SK-N-MC (cell line): ENCODE data around the gene GIPC3.

Experiments used
- DNase-seq: peaks from one replicate; pipeline ENCODE4 v3.0.0-alpha.2; 2011; ENCODE audit warnings: low read depth, low spot score
- H3K27ac ChIP-seq: fragments of 200-600 bp; sonication (generic); 2 replicates; pipeline ENCODE4 v1.5.1; 2016; ENCODE audit warnings: mixed run types
- H3K36me3 ChIP-seq: fragments of 200-600 bp; sonication (generic); 2 replicates; pipeline ENCODE4 v1.6.1; 2017; ENCODE audit warnings: antibody characterized with exemption, low read length, mixed read lengths; ENCODE audit not compliant: insufficient read depth
- H3K4me3 ChIP-seq: fragments of 200-600 bp; sonication (generic); 2 replicates; pipeline ENCODE4 v1.5.1; 2016
- H3K9ac ChIP-seq: fragments of 200-600 bp; sonication (generic); 2 replicates; pipeline ENCODE4 v1.8.0; 2017; ENCODE audit warnings: mixed run types, mixed read lengths; ENCODE audit not compliant: insufficient read length
- H3K9me3 ChIP-seq: fragments of 200-600 bp; sonication (generic); 2 replicates; pipeline ENCODE4 v1.6.1; 2017; ENCODE audit warnings: low read depth, mild to moderate bottlenecking, antibody characterized with exemption, low read length, moderate library complexity, mixed read lengths
- EZH2 ChIP-seq: fragments of 200-600 bp; sonication (generic); IDR thresholded peaks from one replicate; pipeline ENCODE4 v1.6.1; 2017; ENCODE audit warnings: antibody characterized with exemption
- FOXP2 ChIP-seq: optimal IDR thresholded peaks from 2 replicates; pipeline ENCODE3; 2011; ENCODE audit warnings: mild to moderate bottlenecking, moderate library complexity; ENCODE audit not compliant: insufficient read depth; ENCODE audit errors: extremely low read length, control extremely low read depth
- POLR2AphosphoS5 ChIP-seq: IDR thresholded peaks from 2 replicates; pipeline ENCODE4 v1.6.1; 2012; ENCODE audit warnings: mild to moderate bottlenecking, low read depth, low read length, borderline replicate concordance

The GIPC3 gene

DNA sequence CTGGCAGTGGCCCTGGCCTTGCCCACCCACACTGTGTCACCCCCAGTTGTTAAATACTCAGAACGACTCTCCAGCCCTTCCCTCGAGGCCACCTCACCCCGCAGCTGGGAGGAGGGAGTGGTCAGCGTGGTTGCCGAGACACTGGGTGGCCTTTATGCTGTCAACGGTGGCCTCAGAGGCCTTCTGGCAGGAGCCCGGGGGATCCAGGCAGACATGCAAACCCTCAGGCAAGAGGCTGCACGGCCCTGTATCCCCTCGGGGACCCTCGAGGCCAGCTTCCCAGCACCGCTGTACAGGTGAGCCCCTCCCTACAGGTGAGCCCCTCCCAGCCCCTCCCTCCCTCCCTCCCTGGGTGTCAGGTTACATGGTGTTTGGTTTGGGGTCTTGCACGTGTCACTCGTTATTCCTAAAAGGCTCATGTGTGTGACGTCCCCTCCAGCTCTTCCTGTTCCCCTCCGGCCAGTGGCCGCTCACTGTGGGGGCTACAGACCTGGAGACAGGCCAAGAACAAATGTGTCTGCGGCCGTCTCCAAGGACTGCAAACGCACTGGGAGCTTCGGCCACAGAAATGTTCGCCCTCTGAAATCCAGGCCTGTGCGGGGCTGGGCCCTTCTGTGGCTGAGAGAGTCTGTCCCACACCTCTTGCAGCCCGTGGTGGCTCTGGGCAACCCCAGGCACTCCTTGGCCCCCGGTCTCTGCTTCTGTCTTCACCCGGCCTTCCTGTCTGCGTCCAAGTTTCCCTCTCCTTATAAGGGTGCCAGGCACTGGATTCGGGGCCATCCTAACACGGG is 46.1 kb upstream of the GIPC3 start, which contains the start of gene TEKTIP1:
Gene TEKTIP1 (plus strand): TSS at position 210 of the 791 bp plus-strand sequence. CDS start 4 bp downstream, at position 214.
- Histone ChIP-seq H3K27ac (no peak within 1 kb of the TSS), H3K9me3 (no peaks in the 10 kb centered on the region), H3K36me3 (peaks cover 8% of the 10 kb centered on the region; the same call in 1 of the 2 replicates), H3K9ac (no peak within 1 kb of the TSS), H3K4me3 (no peak within 1 kb of the TSS)
- TF ChIP-seq EZH2 (no peak), FOXP2 (no peak), POLR2AphosphoS5 (no peak; the same call in 1 of the 2 replicates)
- no peak for DNase-seq

DNA sequence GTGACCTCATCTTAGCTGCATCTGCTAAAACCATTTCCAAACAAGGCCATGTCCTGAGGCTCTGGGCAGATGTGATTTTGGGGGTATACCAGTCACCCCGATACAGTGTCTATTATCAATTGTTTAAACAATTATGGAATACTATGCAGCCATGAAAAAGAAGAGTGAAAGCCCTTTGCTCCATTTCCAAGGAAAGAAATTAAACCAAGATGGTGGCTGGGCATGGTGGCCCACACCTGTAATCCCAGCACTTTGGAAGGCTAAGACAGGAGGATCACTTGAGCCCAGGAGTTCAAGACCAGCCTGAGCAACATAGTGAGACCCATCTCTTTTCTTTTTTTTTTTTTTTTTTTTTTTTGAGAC is 45.5 kb upstream of the GIPC3 start:
- no peak for TF ChIP-seq EZH2
- TF ChIP-seq FOXP2 = no peak
- no peak for TF ChIP-seq POLR2AphosphoS5
- Histone ChIP-seq H3K4me3 (no peak overlapping the region), H3K9me3 (no peaks in the 10 kb centered on the region), H3K9ac (no peak overlapping the region), H3K36me3 (peaks cover 8% of the 10 kb centered on the region; the same call in 1 of the 2 replicates), H3K27ac (no peak overlapping the region)
- no peak for DNase-seq

DNA sequence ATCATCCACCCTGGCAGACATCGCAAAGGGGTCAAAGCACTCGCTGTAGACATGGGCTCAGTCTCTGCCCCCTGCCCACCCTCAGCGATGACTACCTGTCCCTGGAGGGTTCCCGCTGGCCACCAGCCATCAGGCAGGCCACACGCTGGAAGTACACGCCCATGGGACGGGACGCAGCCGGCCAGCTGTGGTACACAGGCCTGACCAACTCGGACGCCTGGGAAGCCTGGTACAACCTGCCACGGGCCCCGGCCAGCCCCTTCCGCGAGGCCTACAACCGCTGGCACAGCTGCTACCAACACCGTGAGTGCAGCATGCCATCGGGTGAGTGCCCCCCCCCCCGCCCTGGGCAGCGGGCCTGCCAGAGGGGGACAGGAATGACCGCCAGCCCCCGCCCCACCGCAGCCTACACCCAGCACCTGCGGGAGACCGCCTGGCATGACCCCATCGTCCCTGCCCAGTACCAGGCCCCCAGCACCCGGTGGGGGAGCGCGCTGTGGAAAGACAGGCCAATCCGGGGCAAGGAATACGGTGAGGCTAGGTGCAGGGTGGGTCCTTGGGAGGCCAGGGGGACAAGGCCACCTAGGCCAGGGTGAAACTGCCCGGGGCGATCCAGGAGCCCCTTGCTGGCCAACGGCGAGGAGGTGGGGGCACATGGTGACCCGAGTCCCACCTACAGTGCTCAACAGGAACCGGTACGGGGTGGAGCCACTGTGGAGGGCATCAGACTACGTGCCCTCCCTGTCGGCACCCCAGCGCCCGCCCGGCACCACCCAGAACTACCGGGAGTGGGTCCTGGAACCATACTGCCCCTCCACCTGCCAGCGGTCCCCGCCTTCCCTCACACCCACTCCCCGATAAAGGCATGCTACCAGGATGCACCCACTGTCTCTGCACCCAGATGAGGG is 41.9 kb upstream of the GIPC3 start:
- no peaks in the 10 kb centered on the region for H3K9me3 ChIP-seq
- no peak overlapping the region for H3K27ac ChIP-seq
- H3K4me3 ChIP-seq = no peak overlapping the region
- TF ChIP-seq FOXP2 (no peak), EZH2 (no peak), POLR2AphosphoS5 (no peak)
- H3K36me3 ChIP-seq = no peaks in the 10 kb centered on the region
- DNase-seq = no peak
- H3K9ac ChIP-seq = no peak overlapping the region

DNA sequence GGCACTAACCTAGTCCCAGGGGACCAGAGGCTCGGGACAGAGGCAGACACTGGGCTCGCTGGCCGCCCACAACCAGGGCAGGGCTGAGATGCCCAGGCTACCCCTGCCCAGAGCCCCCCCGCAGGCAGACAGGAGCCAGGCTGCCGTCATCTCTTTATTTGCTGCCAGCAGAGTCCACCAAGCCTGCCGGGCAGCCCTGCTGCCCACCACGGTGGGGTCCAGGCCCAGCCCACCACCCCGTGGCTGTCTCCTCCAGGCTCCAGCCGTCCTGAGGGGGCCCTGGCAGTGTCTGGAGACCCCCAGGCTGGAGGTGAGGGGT is 41.3 kb upstream of the GIPC3 start:
- Histone ChIP-seq H3K9me3 (no peaks in the 10 kb centered on the region), H3K9ac (no peak overlapping the region), H3K36me3 (no peaks in the 10 kb centered on the region), H3K4me3 (no peak overlapping the region), H3K27ac (no peak overlapping the region)
- TF ChIP-seq FOXP2 = no peak
- no peak for TF ChIP-seq POLR2AphosphoS5
- no peak for TF ChIP-seq EZH2
- no peak for DNase-seq

DNA sequence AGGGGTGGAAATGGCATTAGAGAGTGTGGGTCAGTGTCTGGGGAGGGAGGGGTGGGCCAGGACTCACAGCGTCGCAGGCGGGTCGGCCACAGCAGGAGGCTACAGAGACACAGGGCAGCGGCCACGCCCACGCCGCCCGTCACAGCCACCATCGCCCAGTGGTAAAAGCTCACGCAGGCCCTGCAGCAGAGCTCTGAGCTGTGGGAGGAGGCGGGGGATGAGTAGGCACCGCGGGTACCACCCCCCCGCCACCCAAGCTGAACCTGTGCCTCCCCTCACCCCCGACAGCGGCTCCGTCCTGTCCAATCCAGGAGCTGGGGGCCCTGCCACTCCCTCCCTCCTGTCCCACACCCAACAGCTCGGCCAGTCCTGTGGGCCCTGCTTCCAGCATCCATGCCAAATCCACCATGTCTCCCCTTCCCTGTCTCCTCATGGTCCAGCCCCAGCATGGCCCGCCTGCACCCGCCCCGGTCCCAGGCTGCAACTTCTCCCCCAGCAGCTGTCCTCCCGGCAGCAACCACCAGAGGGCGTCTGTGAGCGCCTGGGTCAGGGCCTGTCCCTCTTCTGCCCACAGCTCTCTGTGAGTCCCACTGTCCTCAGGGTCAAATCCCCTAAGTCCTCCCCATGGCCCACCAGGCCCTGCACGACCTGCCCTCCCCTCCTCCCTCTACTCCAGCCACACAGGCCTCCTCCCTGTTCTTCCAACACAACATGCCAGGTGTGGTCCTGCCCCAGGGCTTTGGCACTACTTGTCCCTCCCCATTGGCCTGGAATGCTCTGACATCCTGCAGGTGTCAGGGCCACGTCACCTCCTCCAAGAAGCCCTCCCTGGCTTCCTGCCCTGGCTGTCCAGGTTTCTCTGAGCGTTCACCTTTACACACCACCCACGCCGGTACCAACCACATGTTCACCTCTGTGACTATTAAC is 40.3 kb upstream of the GIPC3 start:
- no peak overlapping the region for H3K27ac ChIP-seq
- no peak for TF ChIP-seq FOXP2
- TF ChIP-seq EZH2 = no peak
- no peak for TF ChIP-seq POLR2AphosphoS5
- H3K9me3 ChIP-seq = no peaks in the 10 kb centered on the region
- no peak overlapping the region for H3K4me3 ChIP-seq
- no peak overlapping the region for H3K9ac ChIP-seq
- DNase-seq = no peak
- H3K36me3 ChIP-seq = no peaks in the 10 kb centered on the region

DNA sequence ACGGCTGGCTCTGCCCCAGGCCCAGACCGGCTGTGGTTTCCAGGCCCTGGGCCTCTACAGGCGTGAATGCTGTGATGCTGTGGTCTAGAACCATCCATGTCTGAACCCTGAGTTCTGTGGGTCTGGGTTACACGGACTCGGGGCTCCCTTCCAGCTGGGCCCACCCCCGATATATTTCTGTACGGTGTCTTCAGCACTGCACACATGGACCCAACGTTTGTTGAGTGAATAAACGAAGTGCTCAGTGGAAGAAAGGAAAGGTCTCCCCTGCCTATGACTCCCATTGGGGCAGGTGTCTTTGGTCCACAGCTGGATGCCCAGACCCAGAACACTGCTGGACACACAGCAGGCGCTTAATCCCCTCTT is 39.6 kb upstream of the GIPC3 start:
- no peak overlapping the region for H3K9ac ChIP-seq
- no peak overlapping the region for H3K27ac ChIP-seq
- H3K9me3 ChIP-seq = no peaks in the 10 kb centered on the region
- no peak for TF ChIP-seq EZH2
- no peak for TF ChIP-seq POLR2AphosphoS5
- TF ChIP-seq FOXP2 = no peak
- H3K36me3 ChIP-seq = no peaks in the 10 kb centered on the region
- no peak overlapping the region for H3K4me3 ChIP-seq
- no peak for DNase-seq

DNA sequence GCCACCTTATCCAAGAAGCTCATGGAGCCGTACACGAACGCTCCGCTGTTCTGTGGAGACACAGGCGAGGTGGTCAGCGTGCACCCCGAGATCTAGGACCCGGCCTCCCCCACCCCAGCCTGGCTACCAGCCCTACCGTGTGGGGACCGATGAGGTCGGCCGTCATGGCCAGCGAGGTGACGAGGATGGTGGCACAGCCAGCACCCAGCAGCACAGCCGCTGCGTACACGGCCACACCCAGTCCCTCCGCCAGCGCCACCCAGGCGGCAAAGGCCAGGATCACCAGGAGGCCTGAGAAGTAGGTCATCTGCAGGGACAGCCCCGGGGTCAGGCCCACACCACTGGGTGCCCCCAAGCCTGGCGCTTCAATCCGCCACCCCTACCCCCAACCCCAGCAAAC is 39.2 kb upstream of the GIPC3 start:
- Histone ChIP-seq H3K27ac (no peak overlapping the region), H3K36me3 (no peaks in the 10 kb centered on the region), H3K9me3 (no peaks in the 10 kb centered on the region), H3K9ac (no peak overlapping the region), H3K4me3 (no peak overlapping the region)
- DNase-seq = no peak
- TF ChIP-seq EZH2 = no peak
- no peak for TF ChIP-seq FOXP2
- no peak for TF ChIP-seq POLR2AphosphoS5

DNA sequence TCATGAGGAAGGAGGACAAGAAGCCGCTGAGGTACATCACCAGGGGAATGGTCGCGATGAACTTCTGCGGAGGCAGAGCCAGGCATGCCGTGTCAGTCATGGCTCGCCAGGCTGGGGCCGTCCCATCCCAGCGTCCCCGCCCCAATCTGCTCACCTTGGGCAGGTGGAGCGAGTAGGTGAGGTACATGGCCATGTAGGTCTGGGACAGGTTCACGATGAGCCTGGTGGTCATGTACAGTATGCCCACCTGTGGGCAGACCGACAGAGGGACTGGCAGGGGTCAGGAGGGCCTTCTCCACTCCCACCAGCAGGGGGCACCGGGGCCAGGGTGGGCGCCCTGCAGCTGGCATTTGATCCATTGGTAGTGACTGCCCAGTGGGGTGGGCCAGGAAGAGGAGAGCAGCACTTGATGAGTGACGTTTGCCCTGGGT is 38.0 kb upstream of the GIPC3 start:
- no peaks in the 10 kb centered on the region for H3K9me3 ChIP-seq
- H3K9ac ChIP-seq = no peak overlapping the region
- no peaks in the 10 kb centered on the region for H3K36me3 ChIP-seq
- TF ChIP-seq FOXP2 = no peak
- no peak for TF ChIP-seq EZH2
- no peak for TF ChIP-seq POLR2AphosphoS5
- H3K4me3 ChIP-seq = no peak overlapping the region
- DNase-seq = no peak
- H3K27ac ChIP-seq = no peak overlapping the region
